Left colon (tissue), 2 donors: ENCODE measurements around the gene MSL1. TPM values are rescaled to one million over a fixed set of nuclear protein-coding genes. Genes with fewer than 3 reads are reported as not detected.

Experiments used
- ATAC-seq: fragments of 200-7000 bp; cut with Tn5 transposase; one replicate; pipeline ENCODE4 v1.9.1; 2020; ENCODE audit warnings: mild to moderate bottlenecking, moderate library complexity
- DNase-seq, 2 donors: peaks; one replicate each; pipeline ENCODE4 v3.0.0-alpha.2; 2020
- intact Hi-C, 2 donors: fragments of 100-400 bp; cut with DNase I in 1 of 2; cut with micrococcal nuclease in 1 of 2; formaldehyde crosslinking; loops; one replicate each; pipeline versions ENCODE4 v1.11.2 to v1.14.0; 2022; cut with DNase I, micrococcal nuclease
- microRNA-seq, 2 donors: library from miRNA; unstranded; fragments of <30 nt; microRNA quantifications; one replicate each; pipeline versions ENCODE4 v1.1.0 to v1.2.0, GENCODE V29; 2020
- total RNA-seq, 2 donors: library from RNA; stranded (reverse); fragmentation: NEBNext Ultra II Directional; extraction: Animal tissue kit (Norgen Biotek cat#: 25700); gene quantifications; one replicate each; pipeline ENCODE4 v1.2.1, GENCODE V29; 2021
- donor health status: DM: no; HTN: no; CAD: no.
- donor health status: DM: yes; HTN: yes; CAD: no.

The MSL1 gene
- total RNA-seq, 2 donors from 2014 or later: 77.4 to 82.0 TPM

DNA sequence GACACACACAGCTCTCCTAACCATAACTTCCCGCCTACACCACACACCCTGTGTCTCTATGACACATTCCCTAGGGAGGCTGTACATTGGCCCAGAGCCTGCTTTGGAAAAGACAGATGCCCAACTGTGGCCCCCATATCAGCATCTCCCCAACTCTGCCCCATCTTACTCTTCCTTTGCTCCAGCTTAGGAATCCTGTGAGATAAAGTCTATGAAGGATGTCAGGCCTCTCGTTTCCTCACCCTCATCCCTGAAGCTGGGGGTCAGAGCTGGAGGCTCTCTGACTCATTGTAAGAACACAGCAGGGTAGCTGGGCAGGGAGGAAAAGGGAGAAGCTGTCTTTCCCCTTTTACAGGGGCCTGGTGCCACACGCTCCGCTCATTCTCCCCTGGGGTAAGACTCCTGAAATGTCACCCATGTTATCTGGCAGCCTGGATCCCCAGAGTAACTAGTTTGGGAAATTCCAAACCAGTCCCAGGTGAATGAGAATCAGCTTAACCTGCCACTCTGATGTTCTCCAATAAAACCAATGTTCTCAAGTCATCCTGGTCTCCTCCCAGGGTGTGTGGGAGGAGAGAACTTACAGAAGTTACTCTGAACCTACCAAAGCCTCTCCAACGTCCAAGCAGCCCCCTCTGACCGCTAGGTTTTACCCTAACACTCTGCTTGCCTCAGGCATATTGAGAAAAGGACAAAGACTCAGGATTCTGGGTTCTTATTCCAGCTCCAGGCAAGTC is 58.3 kb downstream of the MSL1 start:
- ATAC-seq (peak; percentile 6), DNase-seq (peak; percentile 34 to 46)
- intact Hi-C loops: loop anchor here in 1 of 2 donors (10.0 kb wide), 1 partner anchor 155 kb away; no protein-coding TSS in a partner anchor

DNA sequence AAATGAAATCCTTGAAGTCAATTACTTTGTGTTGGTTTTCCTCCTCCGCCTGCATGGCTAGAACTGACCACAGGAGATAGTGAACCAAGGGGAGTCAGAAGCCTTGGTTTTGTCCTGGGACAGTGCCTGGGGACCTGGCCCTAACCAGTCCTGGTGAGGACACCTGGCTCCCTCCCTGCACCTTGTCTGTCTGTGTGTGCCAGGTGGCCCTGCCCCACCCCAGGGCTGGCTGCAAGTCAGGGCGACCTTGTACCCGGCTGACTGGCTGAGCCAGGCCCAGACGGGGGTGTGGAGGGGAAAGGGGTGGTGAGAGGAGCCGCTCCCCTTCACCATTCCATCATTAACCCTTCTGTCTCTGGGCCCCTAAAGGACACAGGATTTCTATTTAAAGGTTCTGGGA is 58.9 kb downstream of the MSL1 start:
- ATAC-seq (peak; percentile 61), DNase-seq (peak; percentile 90 to 95)
- intact Hi-C loops: no loop called here

DNA sequence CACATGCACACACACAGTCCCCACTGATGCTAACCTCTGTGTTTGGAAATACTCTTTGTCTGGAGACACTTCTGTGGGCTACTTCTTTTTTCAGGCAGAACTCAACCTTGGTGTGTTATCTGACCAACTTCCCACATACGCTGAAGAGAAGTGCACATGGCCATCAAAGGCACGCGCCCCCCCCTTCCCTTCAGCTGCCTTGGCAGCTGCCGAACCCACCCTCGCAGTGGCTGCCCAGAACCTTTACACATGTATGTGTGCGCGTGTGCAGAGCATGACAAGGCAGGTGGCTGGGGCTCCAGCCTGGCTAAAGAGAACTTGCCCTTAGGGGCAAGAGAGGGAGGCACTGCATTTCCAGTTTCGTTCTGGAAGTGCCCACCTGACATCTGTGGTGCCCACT is 59.4 kb downstream of the MSL1 start:
- ATAC-seq (no peak), DNase-seq (peak in 1 of 2 donors; percentile 45)
- intact Hi-C loops: no loop called here

DNA sequence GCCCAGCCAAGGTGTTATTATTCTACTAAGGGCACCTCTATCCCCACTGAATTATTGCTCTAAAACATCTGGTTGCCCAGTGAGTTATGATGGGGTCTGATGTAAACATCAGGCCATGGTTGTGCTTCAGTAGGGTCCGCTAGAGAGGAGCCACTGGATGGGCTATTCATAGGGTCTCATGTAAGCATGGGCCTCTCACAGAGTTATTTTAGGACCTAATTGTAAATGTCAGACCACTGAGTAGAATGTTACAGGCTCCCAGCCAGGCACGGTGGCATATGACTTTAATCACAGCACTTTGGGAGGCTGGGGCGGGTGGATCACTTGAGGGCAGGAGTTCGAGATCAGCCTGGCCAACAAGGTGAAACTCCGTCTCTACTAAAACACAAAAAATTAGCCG is 60.8 kb downstream of the MSL1 start:
- intact Hi-C loops: no loop called here
- DNase-seq: no peak
- ATAC-seq: no peak

Small RNA genes within 50 kb of the gene (microRNA-seq; reads per million reads assigned to microRNA genes)
- 0 to 1.1 reads per million in 2 donors for gene MIR6866

Other genes with a start within 250 kb of the MSL1 start
- 100 to 1,000 TPM in 1 of 2 donors, 10 to 100 TPM in 1; 91.4 to 116 TPM for gene GSDMB, start 203.3 kb upstream of the MSL1 start, total RNA-seq
- 10 to 100 TPM; 63.4 to 68.8 TPM for gene ORMDL3, start 194.4 kb upstream of the MSL1 start, total RNA-seq
- not detected for gene LRRC3C, start 194.2 kb upstream of the MSL1 start, total RNA-seq
- under 1 TPM in 1 of 2 donors, not detected in 1; 0.58 TPM for gene GSDMA, start 159.0 kb upstream of the MSL1 start, total RNA-seq
- gene PSMD3, start 141.2 kb upstream of the MSL1 start, total RNA-seq: 100 to 1,000 TPM in 1 of 2 donors, 10 to 100 TPM in 1; 97.5 to 109 TPM
- under 1 TPM; 0.20 to 0.67 TPM for gene CSF3, start 106.5 kb upstream of the MSL1 start, total RNA-seq
- gene MED24, start 67.6 kb upstream of the MSL1 start, total RNA-seq: 100 to 1,000 TPM in 1 of 2 donors, 10 to 100 TPM in 1; 63.4 to 108 TPM
- gene THRA, start 59.0 kb upstream of the MSL1 start, total RNA-seq: 10 to 100 TPM; 48.4 to 56.3 TPM
- 10 to 100 TPM; 16.9 to 19.8 TPM for gene NR1D1, start 21.4 kb upstream of the MSL1 start, total RNA-seq
- gene CASC3, start 18.6 kb downstream of the MSL1 start, total RNA-seq: 10 to 100 TPM; 56.2 to 58.9 TPM
- 100 to 1,000 TPM; 149 to 194 TPM for gene RAPGEFL1, start 55.5 kb downstream of the MSL1 start, total RNA-seq
- gene WIPF2, start 97.3 kb downstream of the MSL1 start, total RNA-seq: 10 to 100 TPM; 43.6 to 53.6 TPM
- gene CDC6, start 165.9 kb downstream of the MSL1 start, total RNA-seq: 1 to 10 TPM; 5.5 to 9.0 TPM
- gene RARA, start 187.2 kb downstream of the MSL1 start, total RNA-seq: 10 to 100 TPM; 37.2 to 56.4 TPM
- under 1 TPM; 0.34 to 0.81 TPM for gene GJD3, start 242.8 kb downstream of the MSL1 start, total RNA-seq